ENCODE measurements around the gene EYS.

Gene EYS

DNA sequence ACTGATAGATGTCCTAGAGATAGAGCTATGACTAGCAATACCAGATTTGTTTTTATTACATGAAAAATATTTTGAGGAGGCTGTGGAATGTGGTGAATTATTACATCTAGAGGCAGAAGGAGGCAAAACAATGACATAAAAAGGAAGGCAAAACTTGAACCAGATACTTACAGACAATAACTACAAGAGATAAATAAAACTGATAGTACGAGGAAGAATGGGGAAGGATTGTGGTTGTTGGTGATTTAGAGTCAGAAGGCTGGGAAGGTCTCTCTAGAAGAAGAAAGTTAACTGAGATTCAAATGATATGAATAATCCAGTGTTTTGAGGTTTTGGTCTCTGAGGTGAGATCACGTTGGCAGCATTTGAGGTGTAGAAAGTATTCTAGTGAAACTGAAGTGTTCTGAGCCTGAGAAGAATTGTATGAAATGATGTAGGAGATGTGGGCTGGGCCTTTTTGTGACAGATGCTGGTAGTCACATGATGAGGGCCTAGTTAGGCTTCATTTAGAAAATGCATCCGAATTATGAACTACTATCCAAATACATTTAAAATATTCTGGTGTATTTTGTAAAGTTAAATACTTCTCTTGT is 589.1 kb downstream of the EYS start:
- no peaks in the 10 kb centered on the region for H3K79me2 ChIP-seq (ENCODE audit: insufficient read depth, low read depth)
- no peak overlapping the region for H2AFZ ChIP-seq (ENCODE audit: low read depth)
- no peaks in the 10 kb centered on the region for H4K20me1 ChIP-seq (ENCODE audit: insufficient read depth)
- no peaks in the 10 kb centered on the region for H3K4me1 ChIP-seq (ENCODE audit: low read depth, poor library complexity, severe bottlenecking)
- H3K27me3 ChIP-seq (ENCODE audit: insufficient read depth, low read depth) = no peaks in the 10 kb centered on the region
- no peak overlapping the region for H3K4me2 ChIP-seq
- no peaks in the 10 kb centered on the region for H3K36me3 ChIP-seq (ENCODE audit: insufficient read depth)
- H3K27ac ChIP-seq = no peak overlapping the region
- H3K4me3 ChIP-seq (IDR thresholded peaks at IDR 0.05; ENCODE audit: insufficient read depth, low read depth, low read length) = no peak overlapping the region
- no peak for TF ChIP-seq CTCF (conservative IDR thresholded peaks at IDR 0.05; ENCODE audit: low read depth, low read length)
- no peak overlapping the region for H3K9ac ChIP-seq

GRCh38 chr6:65116326-65116725 is 590.7 kb downstream of the EYS start:
- TF ChIP-seq CTCF (conservative IDR thresholded peaks at IDR 0.05; ENCODE audit: low read depth, low read length) = no peak
- no peak overlapping the region for H2AFZ ChIP-seq (ENCODE audit: low read depth)
- no peaks in the 10 kb centered on the region for H3K36me3 ChIP-seq (ENCODE audit: insufficient read depth)
- no peaks in the 10 kb centered on the region for H3K4me1 ChIP-seq (ENCODE audit: low read depth, poor library complexity, severe bottlenecking)
- no peak overlapping the region for H3K4me3 ChIP-seq (IDR thresholded peaks at IDR 0.05; ENCODE audit: insufficient read depth, low read depth, low read length)
- no peaks in the 10 kb centered on the region for H3K27me3 ChIP-seq (ENCODE audit: insufficient read depth, low read depth)
- H3K79me2 ChIP-seq (ENCODE audit: insufficient read depth, low read depth) = no peaks in the 10 kb centered on the region
- H4K20me1 ChIP-seq (ENCODE audit: insufficient read depth) = no peaks in the 10 kb centered on the region
- H3K9ac ChIP-seq = no peak overlapping the region
- H3K27ac ChIP-seq = no peak overlapping the region
- H3K4me2 ChIP-seq = no peak overlapping the region

GRCh38 chr6:65113581-65113980 is 593.4 kb downstream of the EYS start:
- Histone ChIP-seq H3K79me2 (ENCODE audit: insufficient read depth, low read depth) (no peaks in the 10 kb centered on the region), H4K20me1 (ENCODE audit: insufficient read depth) (no peaks in the 10 kb centered on the region), H3K9ac (no peak overlapping the region), H2AFZ (ENCODE audit: low read depth) (no peak overlapping the region), H3K27me3 (ENCODE audit: insufficient read depth, low read depth) (no peaks in the 10 kb centered on the region), H3K4me1 (ENCODE audit: low read depth, poor library complexity, severe bottlenecking) (no peaks in the 10 kb centered on the region), H3K4me3 (IDR thresholded peaks at IDR 0.05; ENCODE audit: insufficient read depth, low read depth, low read length) (no peak overlapping the region), H3K36me3 (ENCODE audit: insufficient read depth) (no peaks in the 10 kb centered on the region), H3K27ac (no peak overlapping the region), H3K4me2 (no peak overlapping the region)
- TF ChIP-seq CTCF (conservative IDR thresholded peaks at IDR 0.05; ENCODE audit: low read depth, low read length) = no peak

DNA sequence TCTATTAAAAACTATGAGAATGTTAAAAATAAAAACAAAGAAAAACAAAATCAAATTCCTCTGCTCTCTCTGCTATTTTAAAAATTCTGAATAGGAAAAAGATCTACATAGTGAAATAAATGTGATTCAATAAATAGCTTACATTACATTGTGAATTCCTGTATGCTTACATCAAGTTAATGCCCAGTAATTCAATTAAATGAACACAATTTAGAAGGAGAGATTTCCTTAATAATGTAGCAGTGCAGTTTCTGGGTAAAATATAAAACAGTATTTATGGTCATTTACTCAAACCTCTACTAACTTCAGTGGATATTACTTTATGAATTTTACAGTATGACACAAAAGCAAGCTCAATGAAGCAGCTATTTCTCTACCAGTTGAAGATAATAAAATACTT is 594.6 kb downstream of the EYS start:
- no peaks in the 10 kb centered on the region for H4K20me1 ChIP-seq (ENCODE audit: insufficient read depth)
- no peak overlapping the region for H3K4me3 ChIP-seq (IDR thresholded peaks at IDR 0.05; ENCODE audit: insufficient read depth, low read depth, low read length)
- TF ChIP-seq CTCF (conservative IDR thresholded peaks at IDR 0.05; ENCODE audit: low read depth, low read length) = no peak
- H3K27ac ChIP-seq = no peak overlapping the region
- H3K79me2 ChIP-seq (ENCODE audit: insufficient read depth, low read depth) = no peaks in the 10 kb centered on the region
- no peak overlapping the region for H3K4me2 ChIP-seq
- no peaks in the 10 kb centered on the region for H3K36me3 ChIP-seq (ENCODE audit: insufficient read depth)
- no peaks in the 10 kb centered on the region for H3K27me3 ChIP-seq (ENCODE audit: insufficient read depth, low read depth)
- H2AFZ ChIP-seq (ENCODE audit: low read depth) = no peak overlapping the region
- no peak overlapping the region for H3K9ac ChIP-seq
- no peaks in the 10 kb centered on the region for H3K4me1 ChIP-seq (ENCODE audit: low read depth, poor library complexity, severe bottlenecking)
